HepG2 (cell line): ENCODE results near the gene FASTK. TPM values are rescaled to one million over a fixed set of nuclear protein-coding genes. Genes with fewer than 3 reads are reported as not detected.

Experiments used
- GABPB1 ChIP-seq: IDR thresholded peaks from 2 replicates; pipeline ENCODE4 v1.6.1; 2016; ENCODE audit warnings: mild to moderate bottlenecking, missing genetic modification reagents, moderate library complexity, missing compliant biosample characterization
- HNRNPUL1 ChIP-seq: fragments of 200-400 bp; formaldehyde crosslinking; IDR thresholded peaks from 2 replicates; pipeline ENCODE4 v1.6.1; 2017; ENCODE audit warnings: low read depth, mild to moderate bottlenecking, low read length, moderate library complexity
- IRF2 ChIP-seq: IDR thresholded peaks from 2 replicates; pipeline ENCODE4 v1.6.1; 2018; ENCODE audit warnings: missing genetic modification reagents, missing compliant biosample characterization
- MAFG ChIP-seq: sonication (generic); formaldehyde crosslinking; IDR thresholded peaks from 2 replicates; pipeline ENCODE4 v1.5.1; 2020; ENCODE audit warnings: mild to moderate bottlenecking, missing genetic modification reagents
- MBNL3 ChIP-seq: fragments of 250-450 bp; sonication (Bioruptor Pico); conservative IDR thresholded peaks from 2 replicates; pipeline ENCODE4 v1.8.0; 2022; ENCODE audit warnings: mild to moderate bottlenecking, inconsistent platforms
- TMF1 ChIP-seq: sonication (generic); formaldehyde crosslinking; IDR thresholded peaks from 2 replicates; pipeline ENCODE4 v1.8.1; 2022; ENCODE audit warnings: low read depth, missing genetic modification reagents
- ZBTB7A ChIP-seq: sonication (generic); formaldehyde crosslinking; IDR thresholded peaks from 2 replicates; pipeline ENCODE4 v1.8.0; 2022; ENCODE audit warnings: mild to moderate bottlenecking, missing genetic modification reagents
- ZBTB8A ChIP-seq: sonication (generic); formaldehyde crosslinking; IDR thresholded peaks from 2 replicates; pipeline ENCODE4 v1.4.0; 2020; ENCODE audit warnings: mild to moderate bottlenecking, low read depth, missing genetic modification reagents, borderline replicate concordance
- ZC3H4 ChIP-seq: sonication (generic); formaldehyde crosslinking; IDR thresholded peaks from 2 replicates; pipeline ENCODE4 v1.4.0; 2020; ENCODE audit warnings: missing genetic modification reagents, borderline replicate concordance
- ZNF136 ChIP-seq: sonication (generic); formaldehyde crosslinking; IDR thresholded peaks from 2 replicates; pipeline ENCODE4 v1.8.1; 2022; ENCODE audit warnings: low read depth, mild to moderate bottlenecking, moderate library complexity, missing genetic modification reagents
- ZNF274 ChIP-seq: sonication (generic); formaldehyde crosslinking; IDR thresholded peaks from 2 replicates; pipeline ENCODE4 v1.5.1; 2020; ENCODE audit warnings: mild to moderate bottlenecking, missing genetic modification reagents
- ZNF766 ChIP-seq: sonication (generic); formaldehyde crosslinking; IDR thresholded peaks from 2 replicates; pipeline ENCODE4 v1.5.0; 2020; ENCODE audit warnings: missing genetic modification reagents, borderline replicate concordance
- ZNF790 ChIP-seq: sonication (generic); formaldehyde crosslinking; IDR thresholded peaks from 2 replicates; pipeline ENCODE4 v1.8.0; 2022; ENCODE audit warnings: missing genetic modification reagents, mild to moderate bottlenecking, borderline replicate concordance
- polyA plus RNA-seq, 8 experiments: library from polyadenylated mRNA; depleted of rRNA in 3 of 8; stranded (reverse) in 7 of 8; unstranded in 1 of 8; fragments of >200 nt; fragmentation: Illumina TruSeq in 4 of 8; extraction: Trizol in 4 of 8; gene quantifications; 2 replicates each; pipeline versions ENCODE4 v1.2.1 to v1.2.3, GENCODE V29; 2011 to 2016; ENCODE audit warnings: low read depth in 4 of 8, missing spikeins in 1 of 8, mixed read lengths in 1 of 8; ENCODE audit not compliant: insufficient read depth in 1 of 8
- total RNA-seq, 5 experiments: library from RNA; depleted of rRNA; stranded (reverse); fragments of >200 nt; fragmentation: Illumina TruSeq; extraction: Trizol; gene quantifications; 2 replicates each; pipeline ENCODE4 v1.2.3, GENCODE V29; 2016; ENCODE audit warnings: low read depth in 1 of 5
- TF ChIP-seq, protein P1 (sequence below): sonication (generic); formaldehyde crosslinking; IDR thresholded peaks from 2 replicates; pipeline ENCODE4 v1.5.1; 2020; ENCODE audit warnings: missing genetic modification reagents, mild to moderate bottlenecking, borderline replicate concordance
- TF ChIP-seq, protein P2 (sequence below): sonication (generic); formaldehyde crosslinking; IDR thresholded peaks from 2 replicates; pipeline ENCODE4 v1.9.0; 2021; ENCODE audit warnings: missing genetic modification reagents, borderline replicate concordance
- TF ChIP-seq, protein P3 (sequence below): sonication (generic); formaldehyde crosslinking; IDR thresholded peaks from 2 replicates; pipeline ENCODE4 v1.5.0; 2020; ENCODE audit warnings: mild to moderate bottlenecking, missing genetic modification reagents, borderline replicate concordance
- TF ChIP-seq, protein P4 (sequence below): sonication (generic); formaldehyde crosslinking; IDR thresholded peaks from 2 replicates; pipeline ENCODE4 v1.8.0; 2022; ENCODE audit warnings: mild to moderate bottlenecking, missing genetic modification reagents

Gene FASTK
- total and polyA plus RNA-seq, 2 of the 13 experiments (the other 11 are each of a cell fraction or from before 2014, with no cell fraction given), result 52.9 to 55.7 TPM

DNA sequence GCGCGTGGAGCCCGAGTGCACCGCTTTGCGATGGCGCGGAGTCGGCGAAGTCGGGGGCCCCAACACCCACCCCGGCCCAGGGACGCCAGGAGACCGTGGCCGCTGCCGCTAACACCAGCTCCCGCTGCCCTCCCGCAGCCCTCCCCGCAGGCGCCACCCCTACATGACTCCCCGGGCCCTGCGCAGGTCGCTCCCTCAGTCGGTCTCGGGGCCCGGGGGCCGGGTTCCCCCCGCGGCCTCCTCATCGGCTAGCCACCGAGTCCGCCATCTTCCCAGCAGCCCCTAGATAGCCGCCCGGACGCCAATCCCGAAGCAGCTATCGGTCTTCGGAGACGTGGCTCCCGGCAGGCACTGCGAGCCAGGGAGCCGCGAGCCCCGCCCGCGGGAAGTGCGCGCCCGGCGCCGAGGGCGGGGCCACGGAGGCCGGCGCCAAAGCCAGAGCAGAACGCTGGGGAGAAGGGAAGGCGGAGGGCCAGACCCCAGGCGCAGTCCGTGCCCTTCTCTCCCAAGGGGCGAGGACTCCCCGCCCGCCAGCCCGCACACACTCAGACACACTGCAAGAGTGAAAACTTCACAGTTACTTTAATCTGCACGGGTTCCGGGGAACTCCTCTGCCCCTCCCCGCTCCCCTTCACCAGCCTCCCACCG is at the start of gene FASTK (continued):
- peak; percentile 89 for TF ChIP-seq ZNF274 (CRISPR knock-in tag)
- peak; percentile 66 for TF ChIP-seq IRF2 (CRISPR knock-in tag)
- no peak for TF ChIP-seq MAFG
- TF ChIP-seq, protein P1, sequence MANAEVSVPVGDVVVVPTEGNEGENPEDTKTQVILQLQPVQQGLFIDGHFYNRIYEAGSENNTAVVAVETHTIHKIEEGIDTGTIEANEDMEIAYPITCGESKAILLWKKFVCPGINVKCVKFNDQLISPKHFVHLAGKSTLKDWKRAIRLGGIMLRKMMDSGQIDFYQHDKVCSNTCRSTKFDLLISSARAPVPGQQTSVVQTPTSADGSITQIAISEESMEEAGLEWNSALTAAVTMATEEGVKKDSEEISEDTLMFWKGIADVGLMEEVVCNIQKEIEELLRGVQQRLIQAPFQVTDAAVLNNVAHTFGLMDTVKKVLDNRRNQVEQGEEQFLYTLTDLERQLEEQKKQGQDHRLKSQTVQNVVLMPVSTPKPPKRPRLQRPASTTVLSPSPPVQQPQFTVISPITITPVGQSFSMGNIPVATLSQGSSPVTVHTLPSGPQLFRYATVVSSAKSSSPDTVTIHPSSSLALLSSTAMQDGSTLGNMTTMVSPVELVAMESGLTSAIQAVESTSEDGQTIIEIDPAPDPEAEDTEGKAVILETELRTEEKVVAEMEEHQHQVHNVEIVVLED (CRISPR knock-in tag), result peak; percentile 92
- TF ChIP-seq ZBTB8A, result no peak
- TF ChIP-seq GABPB1 (CRISPR knock-in tag), result peak; percentile 85
- TF ChIP-seq ZNF766 (CRISPR knock-in tag), result 0 out of 2 replicates have a peak, but pooled peaks have one; percentile 8
- no peak for TF ChIP-seq ZC3H4 (CRISPR knock-in tag)
- TF ChIP-seq, protein P2, sequence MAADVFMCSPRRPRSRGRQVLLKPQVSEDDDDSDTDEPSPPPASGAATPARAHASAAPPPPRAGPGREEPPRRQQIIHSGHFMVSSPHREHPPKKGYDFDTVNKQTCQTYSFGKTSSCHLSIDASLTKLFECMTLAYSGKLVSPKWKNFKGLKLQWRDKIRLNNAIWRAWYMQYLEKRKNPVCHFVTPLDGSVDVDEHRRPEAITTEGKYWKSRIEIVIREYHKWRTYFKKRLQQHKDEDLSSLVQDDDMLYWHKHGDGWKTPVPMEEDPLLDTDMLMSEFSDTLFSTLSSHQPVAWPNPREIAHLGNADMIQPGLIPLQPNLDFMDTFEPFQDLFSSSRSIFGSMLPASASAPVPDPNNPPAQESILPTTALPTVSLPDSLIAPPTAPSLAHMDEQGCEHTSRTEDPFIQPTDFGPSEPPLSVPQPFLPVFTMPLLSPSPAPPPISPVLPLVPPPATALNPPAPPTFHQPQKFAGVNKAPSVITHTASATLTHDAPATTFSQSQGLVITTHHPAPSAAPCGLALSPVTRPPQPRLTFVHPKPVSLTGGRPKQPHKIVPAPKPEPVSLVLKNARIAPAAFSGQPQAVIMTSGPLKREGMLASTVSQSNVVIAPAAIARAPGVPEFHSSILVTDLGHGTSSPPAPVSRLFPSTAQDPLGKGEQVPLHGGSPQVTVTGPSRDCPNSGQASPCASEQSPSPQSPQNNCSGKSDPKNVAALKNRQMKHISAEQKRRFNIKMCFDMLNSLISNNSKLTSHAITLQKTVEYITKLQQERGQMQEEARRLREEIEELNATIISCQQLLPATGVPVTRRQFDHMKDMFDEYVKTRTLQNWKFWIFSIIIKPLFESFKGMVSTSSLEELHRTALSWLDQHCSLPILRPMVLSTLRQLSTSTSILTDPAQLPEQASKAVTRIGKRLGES (CRISPR knock-in tag), result no peak
- no peak for TF ChIP-seq MBNL3 (CRISPR knock-in tag)
- peak; percentile 95; the same call in 1 of the 2 replicates for TF ChIP-seq ZNF790
- TF ChIP-seq, protein P3, sequence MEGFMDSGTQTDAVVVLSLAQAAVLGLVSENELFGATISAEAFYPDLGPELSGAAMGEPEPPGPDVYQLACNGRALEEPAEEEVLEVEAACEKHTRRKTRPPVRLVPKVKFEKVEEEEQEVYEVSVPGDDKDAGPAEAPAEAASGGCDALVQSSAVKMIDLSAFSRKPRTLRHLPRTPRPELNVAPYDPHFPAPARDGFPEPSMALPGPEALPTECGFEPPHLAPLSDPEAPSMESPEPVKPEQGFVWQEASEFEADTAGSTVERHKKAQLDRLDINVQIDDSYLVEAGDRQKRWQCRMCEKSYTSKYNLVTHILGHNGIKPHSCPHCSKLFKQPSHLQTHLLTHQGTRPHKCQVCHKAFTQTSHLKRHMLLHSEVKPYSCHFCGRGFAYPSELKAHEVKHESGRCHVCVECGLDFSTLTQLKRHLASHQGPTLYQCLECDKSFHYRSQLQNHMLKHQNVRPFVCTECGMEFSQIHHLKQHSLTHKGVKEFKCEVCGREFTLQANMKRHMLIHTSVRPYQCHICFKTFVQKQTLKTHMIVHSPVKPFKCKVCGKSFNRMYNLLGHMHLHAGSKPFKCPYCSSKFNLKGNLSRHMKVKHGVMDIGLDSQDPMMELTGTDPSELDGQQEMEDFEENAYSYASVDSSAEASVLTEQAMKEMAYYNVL (CRISPR knock-in tag), result 0 out of 2 replicates have a peak, but pooled peaks have one; percentile 68
- 0 out of 2 replicates have a peak, but pooled peaks have one; percentile 53 for TF ChIP-seq ZNF136 (CRISPR knock-in tag)
- TF ChIP-seq HNRNPUL1, result 0 out of 2 replicates have a peak, but pooled peaks have one; percentile 36
- no peak for TF ChIP-seq ZBTB7A
- TF ChIP-seq, protein P4, sequence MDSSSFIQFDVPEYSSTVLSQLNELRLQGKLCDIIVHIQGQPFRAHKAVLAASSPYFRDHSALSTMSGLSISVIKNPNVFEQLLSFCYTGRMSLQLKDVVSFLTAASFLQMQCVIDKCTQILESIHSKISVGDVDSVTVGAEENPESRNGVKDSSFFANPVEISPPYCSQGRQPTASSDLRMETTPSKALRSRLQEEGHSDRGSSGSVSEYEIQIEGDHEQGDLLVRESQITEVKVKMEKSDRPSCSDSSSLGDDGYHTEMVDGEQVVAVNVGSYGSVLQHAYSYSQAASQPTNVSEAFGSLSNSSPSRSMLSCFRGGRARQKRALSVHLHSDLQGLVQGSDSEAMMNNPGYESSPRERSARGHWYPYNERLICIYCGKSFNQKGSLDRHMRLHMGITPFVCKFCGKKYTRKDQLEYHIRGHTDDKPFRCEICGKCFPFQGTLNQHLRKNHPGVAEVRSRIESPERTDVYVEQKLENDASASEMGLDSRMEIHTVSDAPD (CRISPR knock-in tag), result 0 out of 2 replicates have a peak, but pooled peaks have one; percentile 42
- 0 out of 2 replicates have a peak, but pooled peaks have one; percentile 48 for TF ChIP-seq TMF1
